Mesendoderm (in vitro differentiated cells): ENCODE measurements around the gene ZNF827.

ENCODE experiments used
- DNase-seq: peaks from one replicate; pipeline ENCODE4 v3.0.0; 2013
- H2AK5ac ChIP-seq: 2 replicates; pipeline ENCODE4 v1.6.1; 2013; ENCODE audit warnings: low read length, inconsistent platforms
- H2BK120ac ChIP-seq: 2 replicates; pipeline ENCODE4 v1.6.1; 2013; ENCODE audit warnings: low read depth, mild to moderate bottlenecking, low read length, moderate library complexity, mixed read lengths
- H2BK15ac ChIP-seq: replicated peaks from 2 replicates; pipeline ENCODE4 v1.6.1; 2013; ENCODE audit warnings: low read depth, mild to moderate bottlenecking, moderate library complexity
- H2BK5ac ChIP-seq: 2 replicates; pipeline ENCODE4 v1.6.1; 2013; ENCODE audit warnings: low read length, inconsistent platforms
- H3K18ac ChIP-seq: 2 replicates; pipeline ENCODE4 v1.6.1; 2013; ENCODE audit warnings: mild to moderate bottlenecking, low read length, mixed read lengths
- H3K23ac ChIP-seq: one replicate; pipeline ENCODE4 v1.6.1; 2013; ENCODE audit warnings: low read length
- H3K27ac ChIP-seq: 2 replicates; pipeline ENCODE4 v1.5.1; 2013; ENCODE audit warnings: low read depth, mild to moderate bottlenecking, inconsistent platforms, low read length, moderate library complexity
- H3K27me3 ChIP-seq: 2 replicates; pipeline ENCODE4 v1.6.1; 2013; ENCODE audit warnings: low read length, control low read depth, mild to moderate bottlenecking, inconsistent platforms; ENCODE audit not compliant: insufficient read depth, poor library complexity
- H3K36me3 ChIP-seq: 2 replicates; pipeline ENCODE4 v1.6.1; 2013; ENCODE audit warnings: low read length, inconsistent platforms; ENCODE audit not compliant: control insufficient read depth, insufficient read depth
- H3K4ac ChIP-seq: one replicate; pipeline ENCODE4 v1.6.1; 2013; ENCODE audit warnings: low read depth, mild to moderate bottlenecking, low read length, moderate library complexity
- H3K4me1 ChIP-seq: 2 replicates; pipeline ENCODE4 v1.6.1; 2013; ENCODE audit warnings: low read depth, low read length, inconsistent platforms; ENCODE audit not compliant: control insufficient read depth
- H3K4me2 ChIP-seq: 2 replicates; pipeline ENCODE4 v1.6.1; 2013; ENCODE audit warnings: low read length
- H3K4me3 ChIP-seq: 2 replicates; pipeline ENCODE4 v1.5.1; 2013; ENCODE audit warnings: mild to moderate bottlenecking, low read length
- H3K56ac ChIP-seq: one replicate; pipeline ENCODE4 v1.6.1; 2013; ENCODE audit warnings: low read length
- H3K79me1 ChIP-seq: 2 replicates; pipeline ENCODE4 v1.6.1; 2013; ENCODE audit warnings: low read length, inconsistent platforms
- H3K79me2 ChIP-seq: 2 replicates; pipeline ENCODE4 v1.6.1; 2013; ENCODE audit warnings: mild to moderate bottlenecking, low read length; ENCODE audit not compliant: control insufficient read depth, insufficient read depth
- H3K9ac ChIP-seq: 2 replicates; pipeline ENCODE4 v1.6.1; 2013; ENCODE audit warnings: low read length, inconsistent platforms
- H4K5ac ChIP-seq: one replicate; pipeline ENCODE4 v1.6.1; 2013; ENCODE audit warnings: low read length
- H4K8ac ChIP-seq: one replicate; pipeline ENCODE4 v1.6.1; 2013; ENCODE audit warnings: low read depth, mild to moderate bottlenecking, control low read depth, low read length, moderate library complexity
- WGBS: extraction: QIAGEN DNeasy Blood & Tissue Kit; methylation state at CpG from one replicate; pipeline ENCODE4 v1.1.7; 2013; ENCODE audit warnings: low lambda C conversion rate, missing lambda C conversion rate; ENCODE audit not compliant: insufficient coverage; ENCODE audit errors: extremely low coverage; 5-methylcytosine and 5-hydroxymethylcytosine counted together

Gene ZNF827

DNA sequence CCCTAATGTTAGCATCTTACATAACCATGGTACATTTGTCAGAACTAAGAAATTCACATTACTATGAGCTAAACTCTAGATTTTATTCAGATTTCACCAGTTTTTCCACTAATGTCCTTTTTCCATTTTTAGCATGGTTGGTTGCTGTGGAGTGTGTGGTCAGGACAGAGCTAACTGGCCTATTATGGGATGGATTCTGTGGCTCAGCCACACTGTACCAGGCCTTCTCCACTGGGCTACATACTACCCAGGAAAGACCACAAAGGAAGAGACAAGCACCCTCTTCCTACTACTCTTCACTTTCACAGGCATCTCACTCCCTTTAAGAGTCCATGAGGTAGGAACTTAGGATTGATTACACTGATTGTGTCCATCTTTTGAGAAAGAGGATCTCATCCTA, 67.4 kb downstream of the ZNF827 start:
- H4K5ac ChIP-seq: no peak overlapping the region

DNA sequence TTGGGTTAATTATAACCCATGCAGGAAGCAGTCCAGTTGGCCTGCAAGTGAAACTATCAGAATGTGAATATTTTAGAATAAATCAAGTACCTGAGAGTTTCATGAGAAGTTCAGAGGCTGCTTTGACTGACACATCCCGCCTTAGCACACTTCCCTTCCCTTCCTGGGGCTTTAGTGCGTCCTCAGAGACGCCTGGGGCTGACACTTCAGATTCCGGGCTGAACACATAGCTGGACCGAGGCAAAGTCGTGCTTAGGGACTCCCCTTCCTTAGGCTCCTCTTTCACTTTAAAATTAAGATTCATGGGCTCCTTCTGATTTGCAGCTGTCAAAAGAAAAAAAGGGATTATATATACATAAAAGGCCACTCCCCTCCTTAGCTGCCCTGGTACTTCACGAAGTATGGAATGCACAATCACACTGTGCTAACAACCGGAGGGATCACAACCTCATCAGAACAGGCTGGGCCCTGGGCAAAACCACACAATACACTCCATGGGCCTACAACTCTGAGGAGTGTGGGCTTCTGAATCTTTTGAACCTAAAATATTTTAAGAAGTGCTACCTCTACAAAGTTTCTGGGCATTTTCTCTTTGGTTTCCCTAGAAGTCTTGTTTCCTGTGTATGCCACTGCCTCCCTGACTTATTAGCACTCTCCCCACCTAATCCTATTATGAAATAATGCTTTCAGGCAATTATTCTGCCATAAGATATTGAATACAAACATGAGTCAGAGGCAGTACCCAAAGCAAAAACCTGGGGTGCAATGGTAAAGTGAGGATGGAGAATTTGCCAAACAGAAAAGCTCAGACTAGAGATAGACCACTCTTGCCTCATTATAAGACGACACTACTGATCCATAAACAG, 68.2 kb downstream of the ZNF827 start:
- Histone ChIP-seq H2AK5ac (no peak overlapping the region), H3K56ac (no peak overlapping the region), H2BK120ac (no peak overlapping the region), H2BK15ac (no peak overlapping the region), H3K27me3 (no peaks in the 10 kb centered on the region), H3K9ac (no peak overlapping the region), H3K27ac (no peak overlapping the region), H2BK5ac (no peak overlapping the region), H3K4ac (no peak overlapping the region), H3K4me1 (peaks cover 3% of the 10 kb centered on the region), H3K79me1 (no peaks in the 10 kb centered on the region), H3K23ac (no peak overlapping the region), H3K18ac (no peak overlapping the region), H3K4me2 (no peak overlapping the region), H3K79me2 (peaks cover 2% of the 10 kb centered on the region), H4K8ac (no peak overlapping the region), H3K36me3 (no peaks in the 10 kb centered on the region), H3K4me3 (no peak overlapping the region), H4K5ac (no peak overlapping the region)
- WGBS: no CpG with 5 or more reads among the region's 9 CpGs
- DNase-seq: no peak

More for the DNA sequence above, 67.4 kb downstream of the ZNF827 start:
- DNase-seq: no peak
- Histone ChIP-seq H3K23ac (no peak overlapping the region), H3K27ac (no peak overlapping the region), H3K79me2 (peaks cover 2% of the 10 kb centered on the region), H3K4ac (no peak overlapping the region), H3K18ac (no peak overlapping the region), H3K4me1 (no peaks in the 10 kb centered on the region), H3K79me1 (no peaks in the 10 kb centered on the region), H2AK5ac (no peak overlapping the region), H2BK15ac (no peak overlapping the region), H3K4me2 (no peak overlapping the region), H2BK5ac (no peak overlapping the region), H3K27me3 (no peaks in the 10 kb centered on the region), H3K4me3 (no peak overlapping the region), H3K36me3 (peaks cover 1% of the 10 kb centered on the region), H3K9ac (no peak overlapping the region), H3K56ac (no peak overlapping the region), H4K8ac (no peak overlapping the region), H2BK120ac (no peak overlapping the region)

DNA sequence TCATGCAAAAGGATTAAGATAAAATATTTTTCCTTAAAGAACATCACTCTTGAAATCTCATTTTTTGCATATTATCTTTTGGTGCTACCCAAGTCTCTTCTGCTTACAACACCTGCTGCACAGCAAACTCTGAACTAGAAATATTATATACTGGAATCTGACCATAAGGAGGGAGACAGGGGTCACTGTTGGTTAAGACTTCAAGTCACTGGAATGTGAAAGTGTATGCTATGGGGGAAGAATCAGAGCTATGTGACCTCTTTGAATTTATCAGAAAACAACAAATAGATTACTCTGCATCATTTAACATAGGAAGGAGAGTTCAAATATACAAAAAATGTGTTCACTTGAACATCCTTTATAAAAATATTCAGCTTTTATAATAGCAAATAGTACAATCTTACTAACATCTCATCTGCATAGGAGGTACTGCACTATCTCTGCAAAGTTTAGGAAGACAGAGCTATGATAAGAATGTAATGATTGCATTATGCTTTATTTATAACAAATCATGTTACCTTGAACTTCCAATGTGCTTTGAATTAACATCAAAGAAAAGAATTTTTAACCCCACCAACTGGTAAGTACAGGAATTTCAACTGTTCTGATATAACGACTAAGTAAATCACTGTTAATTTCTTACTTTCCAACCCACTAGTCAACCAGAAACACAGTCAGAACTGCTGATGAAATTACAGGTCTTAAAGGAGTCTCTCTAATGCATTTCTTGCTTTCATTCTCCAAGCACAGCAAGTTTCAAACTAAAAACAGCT, 69.8 kb downstream of the ZNF827 start:
- H2BK120ac ChIP-seq: no peak overlapping the region
- H3K4ac ChIP-seq: no peak overlapping the region
- no peak overlapping the region for H3K18ac ChIP-seq
- H2AK5ac ChIP-seq: no peak overlapping the region
- H3K9ac ChIP-seq: no peak overlapping the region
- no peak overlapping the region for H3K23ac ChIP-seq
- no peak overlapping the region for H3K27ac ChIP-seq
- H4K8ac ChIP-seq: no peak overlapping the region
- no peak overlapping the region for H4K5ac ChIP-seq
- H2BK5ac ChIP-seq: no peak overlapping the region
- DNase-seq: no peak
- no peak overlapping the region for H3K4me3 ChIP-seq
- no peak overlapping the region for H3K56ac ChIP-seq
- H3K4me1 ChIP-seq: peaks cover 5% of the 10 kb centered on the region
- H3K79me2 ChIP-seq: peaks cover 2% of the 10 kb centered on the region
- no peaks in the 10 kb centered on the region for H3K36me3 ChIP-seq
- H3K27me3 ChIP-seq: no peaks in the 10 kb centered on the region
- no CpG with 5 or more reads among the region's 1 CpG for WGBS
- no peaks in the 10 kb centered on the region for H3K79me1 ChIP-seq
- no peak overlapping the region for H2BK15ac ChIP-seq
- H3K4me2 ChIP-seq: no peak overlapping the region

DNA sequence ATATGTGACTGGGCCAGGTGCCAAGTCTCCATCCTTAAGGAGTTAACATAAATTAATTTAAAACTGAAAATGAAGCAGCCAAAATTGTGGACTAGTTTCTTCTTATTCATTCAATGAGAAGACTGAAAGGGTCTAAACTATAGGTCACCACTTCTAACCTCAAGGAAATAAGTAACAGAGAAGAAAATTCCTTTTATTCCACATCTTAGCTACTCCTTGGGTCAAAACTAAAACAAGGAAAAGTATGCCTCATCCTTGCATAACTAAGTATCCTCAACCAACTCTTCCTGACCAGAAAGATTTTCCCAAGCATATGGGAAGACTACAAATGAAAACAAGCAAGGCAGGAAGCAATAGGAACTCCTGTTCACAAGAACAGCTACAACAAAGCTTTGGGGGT, 71.2 kb downstream of the ZNF827 start:
- Histone ChIP-seq H2BK120ac (no peak overlapping the region), H2AK5ac (no peak overlapping the region), H3K23ac (no peak overlapping the region), H3K56ac (no peak overlapping the region), H3K79me1 (no peaks in the 10 kb centered on the region), H3K9ac (no peak overlapping the region), H2BK15ac (no peak overlapping the region), H3K18ac (no peak overlapping the region), H3K27ac (no peak overlapping the region), H4K5ac (no peak overlapping the region), H4K8ac (no peak overlapping the region), H3K4me1 (peaks cover 5% of the 10 kb centered on the region), H3K79me2 (peaks cover 2% of the 10 kb centered on the region), H3K27me3 (no peaks in the 10 kb centered on the region), H3K4me2 (no peak overlapping the region), H2BK5ac (no peak overlapping the region), H3K36me3 (no peaks in the 10 kb centered on the region), H3K4me3 (no peak overlapping the region), H3K4ac (no peak overlapping the region)
- no peak for DNase-seq

DNA sequence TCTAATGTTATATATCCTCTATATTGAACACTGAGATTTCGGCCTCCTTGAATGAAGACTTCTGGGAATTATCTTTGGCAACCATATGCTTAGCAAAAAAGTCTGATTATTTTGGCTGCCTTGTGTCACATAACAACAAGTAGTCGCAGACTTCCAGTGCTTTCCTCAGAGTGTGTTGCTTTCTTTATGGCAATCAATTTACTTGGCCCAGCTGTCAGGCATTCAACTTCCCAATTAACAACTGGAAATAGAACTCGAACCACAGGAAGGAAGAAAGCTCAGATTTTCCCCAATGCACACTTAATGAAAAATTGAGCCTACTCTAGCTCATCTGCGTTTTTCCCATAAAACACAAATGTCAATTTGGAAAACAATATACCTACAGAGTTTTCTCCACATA, 71.6 kb downstream of the ZNF827 start:
- no peak overlapping the region for H3K4me3 ChIP-seq
- H2BK5ac ChIP-seq: no peak overlapping the region
- no peak for DNase-seq
- H3K36me3 ChIP-seq: no peaks in the 10 kb centered on the region
- H3K27me3 ChIP-seq: no peaks in the 10 kb centered on the region
- no peak overlapping the region for H3K9ac ChIP-seq
- no peaks in the 10 kb centered on the region for H3K79me1 ChIP-seq
- H4K5ac ChIP-seq: no peak overlapping the region
- no peak overlapping the region for H3K4me2 ChIP-seq
- H3K23ac ChIP-seq: no peak overlapping the region
- WGBS: no CpG with 5 or more reads among the region's 4 CpGs
- no peak overlapping the region for H2AK5ac ChIP-seq
- H2BK120ac ChIP-seq: no peak overlapping the region
- H3K4ac ChIP-seq: no peak overlapping the region
- H3K18ac ChIP-seq: no peak overlapping the region
- peaks cover 2% of the 10 kb centered on the region for H3K79me2 ChIP-seq
- no peak overlapping the region for H4K8ac ChIP-seq
- H3K27ac ChIP-seq: no peak overlapping the region
- peaks cover 5% of the 10 kb centered on the region for H3K4me1 ChIP-seq
- H2BK15ac ChIP-seq: no peak overlapping the region
- no peak overlapping the region for H3K56ac ChIP-seq
